Measurements from ENCODE around the gene ACTR1B. TPM values are rescaled to one million over a fixed set of nuclear protein-coding genes. Genes with fewer than 3 reads are reported as not detected.
A peak's percentile ranks its signal among the peaks of the same experiment; 100 is the strongest.

Gene ACTR1B
- total and polyA plus RNA-seq, 7 donors = 38.3 to 65.4 (median 50.9) TPM

DNA sequence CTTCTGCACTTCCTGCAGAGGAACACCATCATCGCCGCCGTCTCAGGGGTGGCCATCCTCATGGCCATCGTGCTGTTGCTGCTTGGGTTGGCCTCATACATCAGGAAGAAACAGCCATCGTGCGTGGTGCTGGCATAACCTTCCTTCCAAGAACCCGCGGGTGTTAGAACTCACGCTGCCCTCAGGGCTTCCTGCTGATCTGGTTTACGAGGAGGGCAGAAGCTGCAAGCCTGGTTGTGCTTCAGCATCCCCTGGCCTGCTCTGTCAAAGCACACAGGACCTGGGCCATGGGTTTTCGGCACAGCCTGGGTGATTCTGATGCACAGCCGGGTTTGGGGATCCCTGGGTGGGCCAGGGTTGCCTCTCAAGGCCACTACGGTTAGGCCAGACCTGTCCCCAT, 37.3 kb upstream of the ACTR1B start:
- Histone ChIP-seq H3K4me3 (no peak overlapping the region), H3K9me3 (no peaks in the 10 kb centered on the region), H3K36me3 (ENCODE audit: insufficient read depth in 1 of 2, low read depth in 1 of 2) (no peaks in the 10 kb centered on the region), H3K27me3 (ENCODE audit: insufficient read depth in 3 of 3, low read length in 2 of 3) (no peaks in the 10 kb centered on the region), H3K27ac (no peak overlapping the region), H3K4me1 (no peaks in the 10 kb centered on the region)
- intact Hi-C loops (cut with DNase I) = loop anchor here in 1 of 2 donors (5.0 kb wide), 1 partner anchor 686 kb away; no protein-coding TSS in a partner anchor
- WGBS, 3 donors = 69 to 85% (median 78%) methylated on average over 13 of the region's 13 CpGs
- TF ChIP-seq, protein P1, sequence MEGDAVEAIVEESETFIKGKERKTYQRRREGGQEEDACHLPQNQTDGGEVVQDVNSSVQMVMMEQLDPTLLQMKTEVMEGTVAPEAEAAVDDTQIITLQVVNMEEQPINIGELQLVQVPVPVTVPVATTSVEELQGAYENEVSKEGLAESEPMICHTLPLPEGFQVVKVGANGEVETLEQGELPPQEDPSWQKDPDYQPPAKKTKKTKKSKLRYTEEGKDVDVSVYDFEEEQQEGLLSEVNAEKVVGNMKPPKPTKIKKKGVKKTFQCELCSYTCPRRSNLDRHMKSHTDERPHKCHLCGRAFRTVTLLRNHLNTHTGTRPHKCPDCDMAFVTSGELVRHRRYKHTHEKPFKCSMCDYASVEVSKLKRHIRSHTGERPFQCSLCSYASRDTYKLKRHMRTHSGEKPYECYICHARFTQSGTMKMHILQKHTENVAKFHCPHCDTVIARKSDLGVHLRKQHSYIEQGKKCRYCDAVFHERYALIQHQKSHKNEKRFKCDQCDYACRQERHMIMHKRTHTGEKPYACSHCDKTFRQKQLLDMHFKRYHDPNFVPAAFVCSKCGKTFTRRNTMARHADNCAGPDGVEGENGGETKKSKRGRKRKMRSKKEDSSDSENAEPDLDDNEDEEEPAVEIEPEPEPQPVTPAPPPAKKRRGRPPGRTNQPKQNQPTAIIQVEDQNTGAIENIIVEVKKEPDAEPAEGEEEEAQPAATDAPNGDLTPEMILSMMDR (IDR thresholded peaks at IDR 0.05) = no peak
- DNase-seq = no peak
- no peak for ATAC-seq

DNA sequence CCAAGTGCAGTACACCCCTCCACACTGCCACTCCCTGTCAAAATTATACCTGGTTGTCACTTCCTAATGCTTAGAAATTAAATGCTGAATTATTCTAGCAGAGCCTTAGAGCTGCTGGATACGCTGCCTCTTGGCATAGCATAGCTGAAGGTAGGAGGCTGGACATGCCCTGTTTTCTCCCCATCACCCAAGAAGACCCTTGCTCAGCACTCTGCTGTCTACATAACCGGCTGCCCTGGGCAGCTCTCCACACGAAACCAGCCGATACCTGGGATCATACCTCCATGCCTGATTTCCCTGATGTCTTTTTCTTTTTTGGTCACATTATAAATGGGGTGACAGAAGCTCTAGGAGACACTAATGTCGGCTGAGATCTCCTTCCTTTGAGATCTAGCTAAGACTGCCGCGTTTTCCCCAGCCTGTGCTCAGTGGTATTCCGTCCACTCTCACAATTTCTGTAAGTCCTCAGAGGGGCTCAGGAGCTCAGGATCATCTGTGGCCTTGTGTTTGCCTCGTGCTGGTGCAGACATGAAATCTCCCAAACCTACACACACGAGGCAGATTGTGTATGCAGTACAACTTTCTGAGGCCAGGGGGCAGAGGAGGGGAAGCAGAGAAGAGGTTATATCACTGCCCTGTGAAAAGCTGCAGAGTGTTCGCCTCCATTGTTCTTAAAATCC, 36.1 kb upstream of the ACTR1B start:
- 61 to 63% (median 62%) methylated on average over 11 of the region's 11 CpGs for WGBS, 3 donors
- Histone ChIP-seq H3K27me3 (ENCODE audit: insufficient read depth in 3 of 3, low read length in 2 of 3) (no peaks in the 10 kb centered on the region), H3K4me1 (no peaks in the 10 kb centered on the region), H3K4me3 (no peak overlapping the region), H3K27ac (no peak overlapping the region), H3K36me3 (ENCODE audit: insufficient read depth in 1 of 2, low read depth in 1 of 2) (no peaks in the 10 kb centered on the region), H3K9me3 (no peaks in the 10 kb centered on the region)
- DNase-seq = no peak
- TF ChIP-seq, protein P1 (IDR thresholded peaks at IDR 0.05) = peak; percentile 52
- peak in 3 of 4 donors; percentile 54 to 61 (median 56) for ATAC-seq
- intact Hi-C loops (cut with DNase I) = loop anchor here in 1 of 2 donors (5.0 to 10.0 kb wide), 4 partner anchors 53 to 1635 kb away; partner anchors contain the start of gene COX5B

DNA sequence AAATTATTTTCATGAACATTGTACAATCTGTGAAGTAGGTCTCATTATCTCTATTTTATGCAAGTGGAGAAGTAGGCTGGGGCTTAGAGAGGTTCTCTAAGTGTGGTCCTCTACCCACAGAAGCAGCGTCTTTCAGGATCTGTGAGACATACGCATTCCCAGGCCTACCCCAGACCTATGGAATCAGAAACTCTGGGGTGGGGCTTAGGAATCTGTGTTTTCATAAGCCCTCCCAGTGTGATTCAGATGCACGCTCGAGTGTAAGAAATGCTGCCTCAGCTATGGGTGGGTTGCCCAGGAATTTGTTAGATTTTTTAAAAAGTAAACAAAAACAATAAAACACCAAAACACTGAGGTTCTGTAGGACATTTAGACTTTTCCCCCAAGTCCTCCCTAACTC, 34.7 kb upstream of the ACTR1B start:
- DNase-seq (no peak), ATAC-seq (no peak)
- intact Hi-C loops (cut with DNase I) = loop anchor here in 1 of 2 donors (5.0 to 10.0 kb wide), 3 partner anchors 51 to 1634 kb away; partner anchors contain the start of gene COX5B
- Histone ChIP-seq H3K36me3 (ENCODE audit: insufficient read depth in 1 of 2, low read depth in 1 of 2) (no peaks in the 10 kb centered on the region), H3K4me1 (no peaks in the 10 kb centered on the region), H3K9me3 (no peaks in the 10 kb centered on the region), H3K27ac (no peak overlapping the region), H3K27me3 (ENCODE audit: insufficient read depth in 3 of 3, low read length in 2 of 3) (no peaks in the 10 kb centered on the region), H3K4me3 (no peak overlapping the region)
- WGBS, 3 donors = 81 to 87% (median 85%) methylated on average over 4 of the region's 4 CpGs
- TF ChIP-seq, protein P1 (IDR thresholded peaks at IDR 0.05) = no peak

DNA sequence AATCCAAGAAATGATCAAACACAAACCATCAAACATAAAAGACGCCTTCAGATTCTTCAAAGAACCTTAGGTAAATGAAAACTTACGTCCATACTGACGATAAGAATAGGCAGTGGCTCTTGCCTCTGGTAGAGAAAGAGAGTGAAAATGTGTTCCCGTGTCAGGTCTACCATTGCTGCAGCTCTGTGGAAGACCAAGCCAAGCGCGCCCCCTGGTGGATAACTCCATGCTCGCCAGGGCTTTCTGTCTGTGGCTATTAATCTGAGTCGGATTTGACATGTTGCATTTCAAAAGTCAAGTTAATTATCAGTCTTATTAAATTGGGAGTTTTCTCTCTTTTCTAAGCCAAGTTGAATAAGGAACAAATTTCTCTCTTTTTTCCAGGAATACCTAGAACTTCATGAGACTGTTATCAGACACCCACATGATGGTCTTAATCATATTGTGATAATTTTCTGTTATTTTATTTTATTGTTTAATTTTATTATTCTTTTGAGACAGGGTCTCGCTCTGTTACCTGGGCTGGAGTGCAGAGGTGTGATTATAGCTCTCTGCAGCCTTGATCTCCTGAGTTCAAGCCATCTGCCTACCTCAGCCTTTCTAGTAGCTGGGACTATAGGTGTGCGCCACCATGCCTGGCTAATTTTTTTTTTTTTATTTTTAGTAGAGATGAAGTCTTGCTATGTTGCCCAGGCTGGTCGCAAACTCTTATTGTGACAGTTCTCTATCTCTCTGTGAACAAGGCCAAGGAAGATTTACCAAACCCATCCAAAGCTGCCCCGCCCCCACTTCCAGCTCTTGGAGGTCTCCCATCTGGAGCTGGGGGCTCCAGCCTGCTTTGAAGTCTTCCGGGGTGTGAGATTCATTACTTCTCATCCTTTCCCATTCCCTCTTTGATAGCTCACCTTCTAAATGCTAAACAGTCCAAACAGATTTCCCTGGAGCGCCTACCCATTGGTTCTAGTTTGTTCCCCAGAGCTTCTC, 33.7 kb upstream of the ACTR1B start:
- H3K36me3 ChIP-seq (ENCODE audit: insufficient read depth in 1 of 2, low read depth in 1 of 2) = no peaks in the 10 kb centered on the region
- intact Hi-C loops (cut with DNase I) = loop anchor here (2.0 to 10.0 kb wide), 6 partner anchors 33 to 1633 kb away; partner anchors contain the start of genes ACTR1B (in 1 of the 2) and COX5B (in 1 of the 2)
- TF ChIP-seq, protein P1 (IDR thresholded peaks at IDR 0.05) = peak; percentile 98
- no peaks in the 10 kb centered on the region for H3K9me3 ChIP-seq
- H3K27me3 ChIP-seq (ENCODE audit: insufficient read depth in 3 of 3, low read length in 2 of 3) = no peaks in the 10 kb centered on the region
- ATAC-seq = peak; percentile 86 to 99 (median 92)
- H3K27ac ChIP-seq = no peak overlapping the region
- no peaks in the 10 kb centered on the region for H3K4me1 ChIP-seq
- WGBS, 3 donors = 27 to 30% (median 29%) methylated on average over 14 of the region's 14 CpGs
- DNase-seq = peak; percentile 88 to 94
- H3K4me3 ChIP-seq = no peak overlapping the region
